GM21529 (cell line): ENCODE results near the gene OPRL1.

Experiments used
- ATAC-seq: cut with Tn5 transposase; IDR thresholded peaks from one replicate; pipeline ENCODE4 v1.9.1; 2021; ENCODE audit not compliant: unreplicated experiment

OPRL1 gene

DNA sequence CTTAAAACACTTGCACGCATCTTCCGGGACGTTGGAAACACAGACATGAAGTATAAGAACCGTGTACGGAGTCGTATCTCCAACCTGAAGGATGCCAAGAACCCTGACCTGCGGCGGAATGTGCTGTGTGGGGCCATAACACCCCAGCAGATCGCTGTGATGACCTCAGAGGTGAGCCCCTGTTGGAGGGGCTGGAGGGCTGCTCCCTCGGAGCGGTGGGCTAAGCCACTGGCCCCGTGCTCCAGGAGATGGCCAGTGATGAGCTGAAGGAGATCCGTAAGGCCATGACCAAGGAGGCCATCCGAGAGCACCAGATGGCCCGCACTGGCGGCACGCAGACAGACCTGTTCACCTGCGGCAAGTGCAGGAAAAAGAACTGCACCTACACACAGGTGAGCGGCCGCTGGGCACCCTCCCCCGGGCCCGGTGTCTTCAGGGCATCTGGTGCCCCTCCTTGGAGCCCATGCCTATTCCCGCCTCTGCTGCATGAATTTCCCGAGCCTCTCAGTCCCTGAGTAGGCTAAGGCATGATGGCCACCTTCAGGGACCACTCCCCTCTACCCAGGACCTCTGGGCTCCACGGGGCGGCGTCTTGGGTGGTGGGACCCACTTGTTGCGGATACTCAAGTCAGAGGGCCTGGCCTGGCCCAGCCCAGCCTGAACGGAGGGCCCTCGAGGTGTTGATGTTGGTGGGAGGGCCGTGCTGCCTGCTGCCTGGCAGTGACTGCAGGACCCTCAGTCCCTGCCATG, 9.5 kb upstream of the OPRL1 start:
- ATAC-seq, result no peak

DNA sequence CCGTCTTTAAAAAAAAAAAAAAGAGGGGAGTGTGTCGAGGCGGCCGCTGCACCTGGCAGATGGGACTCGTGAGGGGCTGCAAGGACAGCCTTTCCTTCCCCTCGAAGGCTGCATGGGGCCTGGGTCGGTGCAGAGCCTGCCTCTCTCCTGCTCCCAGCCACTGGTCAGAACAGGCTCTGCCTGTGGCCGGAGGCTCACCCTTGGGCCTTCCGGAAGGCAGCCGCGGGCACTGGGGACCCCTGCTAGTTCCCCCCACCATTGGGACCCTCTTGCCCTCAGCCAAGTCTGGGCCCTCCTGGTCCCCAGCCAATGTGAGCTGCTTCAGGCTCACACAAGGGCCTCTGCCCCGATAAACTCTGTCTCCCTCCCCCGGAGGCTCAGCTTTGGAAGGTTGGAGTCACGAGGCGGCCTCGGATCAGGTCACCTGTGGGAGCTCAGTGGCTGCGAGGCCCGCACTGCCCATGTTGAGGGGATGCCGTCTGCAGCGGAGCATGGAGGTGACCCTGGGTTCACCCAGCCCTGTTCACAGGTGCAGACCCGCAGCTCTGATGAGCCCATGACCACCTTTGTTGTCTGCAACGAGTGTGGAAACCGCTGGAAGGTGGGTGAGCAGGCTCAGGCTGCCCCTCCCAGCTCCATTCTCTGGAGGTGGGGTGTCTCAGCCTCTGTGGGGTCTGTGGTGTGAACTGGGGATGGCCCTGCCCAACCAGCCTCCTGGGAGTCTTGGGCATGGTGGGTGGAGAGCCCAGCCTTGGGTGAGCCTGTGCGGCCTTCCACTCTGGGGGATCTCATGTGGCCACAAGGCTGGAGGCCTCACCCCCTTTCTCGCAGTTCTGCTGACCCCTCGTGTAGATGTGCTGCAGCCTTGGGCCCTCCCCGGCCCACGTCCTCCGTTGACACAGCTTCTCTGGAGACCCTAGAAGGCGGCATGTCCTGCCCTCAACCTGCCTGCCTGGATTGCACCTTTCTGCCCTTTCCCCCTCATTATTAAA, 8.2 kb upstream of the OPRL1 start:
- ATAC-seq, result no peak

DNA sequence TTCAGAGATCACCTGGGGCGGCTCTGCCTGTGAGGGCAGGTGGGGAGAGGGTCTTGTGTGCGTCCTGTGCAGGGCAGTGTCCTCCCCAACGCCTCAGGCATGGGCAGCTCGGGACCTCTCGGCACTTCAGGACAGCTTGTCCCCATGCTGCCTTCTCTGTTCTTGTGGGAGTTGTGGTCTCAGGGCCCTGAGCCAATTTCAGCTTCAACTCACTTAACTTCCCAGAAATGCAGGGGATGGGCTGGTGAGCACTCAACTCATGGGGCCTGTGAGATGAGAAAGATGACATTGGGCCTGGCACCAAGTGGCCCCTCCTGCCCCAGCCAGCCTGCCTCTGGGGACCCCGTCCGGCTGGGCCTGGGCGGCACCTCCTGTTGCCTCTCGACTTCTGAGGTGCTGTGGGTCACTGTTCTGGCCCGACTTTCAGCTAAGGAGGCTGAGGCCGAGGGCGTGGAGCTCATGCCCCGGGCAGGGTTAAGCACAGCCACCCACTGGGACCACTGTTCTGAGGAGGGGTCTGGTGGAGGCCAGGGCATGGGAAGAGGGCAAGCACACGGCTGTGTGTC, 7.3 kb upstream of the OPRL1 start:
- ATAC-seq, result no peak

DNA sequence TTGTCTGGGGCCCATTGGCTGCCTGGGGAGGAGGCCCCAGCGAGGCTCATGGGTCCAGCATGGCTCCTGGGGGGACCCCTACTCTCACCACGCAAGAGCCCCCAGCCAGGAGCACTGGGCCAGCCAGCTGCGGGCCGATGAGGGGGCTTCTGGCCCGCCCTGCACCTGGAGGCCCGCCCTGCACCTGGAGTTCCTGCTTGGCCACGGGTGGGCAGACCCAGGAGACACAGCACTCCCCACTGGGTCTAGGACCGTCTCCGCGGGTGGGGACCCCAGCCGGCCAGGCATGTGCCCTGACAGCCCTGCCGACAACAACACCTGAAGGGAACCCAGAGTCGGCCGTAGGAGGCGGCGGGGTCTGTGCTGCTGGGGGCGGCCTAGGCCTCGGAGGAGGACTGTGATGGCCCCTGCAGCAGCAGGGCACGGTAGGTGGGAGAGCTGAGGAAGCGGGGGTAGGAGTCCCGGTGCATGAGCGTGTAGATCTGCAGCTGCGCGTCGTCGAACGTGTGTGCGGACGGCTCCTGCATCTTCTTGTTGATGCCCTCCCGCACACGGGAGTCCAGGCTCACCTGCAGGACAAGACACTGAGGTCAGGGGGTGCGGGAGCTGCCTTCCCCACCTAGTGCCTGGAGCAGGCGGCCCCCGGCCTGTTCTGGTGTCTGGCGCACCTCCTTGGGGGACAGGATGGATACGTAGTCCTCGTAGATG, 6.3 kb upstream of the OPRL1 start:
- no peak for ATAC-seq

DNA sequence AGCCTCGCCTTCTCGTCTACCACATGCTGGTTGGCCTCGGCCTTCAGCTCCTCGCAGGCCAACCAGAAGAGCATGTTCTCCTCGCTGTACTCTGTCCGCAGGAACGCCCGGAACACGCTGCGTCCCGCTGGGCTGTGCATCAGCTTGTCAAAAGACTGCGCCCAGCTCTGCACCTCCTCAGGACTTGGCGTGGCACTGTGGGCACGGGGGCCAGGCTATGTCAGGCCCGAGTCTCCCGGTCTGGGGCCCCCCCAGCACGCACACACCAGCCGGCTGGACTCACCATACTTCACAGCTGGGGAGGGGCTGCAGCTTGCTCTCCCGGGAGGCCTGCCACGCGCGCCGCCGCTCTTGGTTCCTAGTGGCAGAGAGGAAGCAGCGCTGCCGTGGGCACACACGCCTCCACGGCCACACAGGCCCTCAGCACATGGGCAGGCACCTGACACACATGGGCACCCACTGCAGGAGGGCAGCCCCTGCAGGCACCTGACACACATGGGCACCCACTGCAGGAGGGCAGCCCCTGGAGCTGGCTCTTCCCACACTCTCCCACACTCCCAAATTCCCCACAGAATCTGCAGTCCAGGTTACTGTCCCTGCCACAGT, 5.6 kb upstream of the OPRL1 start:
- ATAC-seq, result no peak

DNA sequence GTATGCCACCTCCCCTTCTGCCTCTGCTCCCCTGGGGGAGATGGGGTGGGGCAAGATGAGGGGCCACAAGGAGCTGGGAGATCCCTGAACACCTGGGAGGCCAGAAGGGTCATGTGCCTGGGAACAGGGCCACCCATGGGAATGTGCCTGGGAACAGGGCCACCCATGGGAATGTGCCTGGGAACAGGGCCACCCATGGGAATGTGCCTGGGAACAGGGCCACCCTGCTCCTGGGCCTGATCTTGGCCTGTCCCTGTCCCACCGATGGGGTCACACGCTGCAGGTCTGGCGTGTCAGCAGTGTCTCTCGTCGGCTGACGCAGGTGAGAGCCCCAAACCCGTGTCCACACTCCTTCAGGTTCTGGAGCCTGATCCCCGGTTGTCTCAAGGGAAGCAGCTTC, 4.9 kb upstream of the OPRL1 start:
- ATAC-seq, result no peak

DNA sequence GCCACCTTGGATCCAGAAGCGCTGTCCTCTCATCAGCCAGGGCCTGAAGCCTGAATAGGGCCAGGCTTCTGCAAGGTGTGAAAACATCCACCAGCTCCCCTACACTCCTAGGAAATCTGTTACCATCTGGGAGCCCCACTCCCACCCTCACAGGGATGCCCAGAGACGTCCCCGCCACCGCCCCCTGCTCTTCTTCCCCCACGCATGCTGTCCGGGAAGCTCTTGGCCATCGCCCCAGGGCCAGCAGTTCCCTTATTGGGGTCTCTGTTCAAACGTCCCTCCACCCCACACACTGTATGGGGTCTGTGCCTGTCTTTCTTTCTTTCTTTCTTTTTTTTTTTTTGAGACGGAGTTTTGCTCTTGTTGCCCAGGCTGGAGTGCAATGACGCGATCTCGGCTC, 4.3 kb upstream of the OPRL1 start:
- ATAC-seq, result no peak

DNA sequence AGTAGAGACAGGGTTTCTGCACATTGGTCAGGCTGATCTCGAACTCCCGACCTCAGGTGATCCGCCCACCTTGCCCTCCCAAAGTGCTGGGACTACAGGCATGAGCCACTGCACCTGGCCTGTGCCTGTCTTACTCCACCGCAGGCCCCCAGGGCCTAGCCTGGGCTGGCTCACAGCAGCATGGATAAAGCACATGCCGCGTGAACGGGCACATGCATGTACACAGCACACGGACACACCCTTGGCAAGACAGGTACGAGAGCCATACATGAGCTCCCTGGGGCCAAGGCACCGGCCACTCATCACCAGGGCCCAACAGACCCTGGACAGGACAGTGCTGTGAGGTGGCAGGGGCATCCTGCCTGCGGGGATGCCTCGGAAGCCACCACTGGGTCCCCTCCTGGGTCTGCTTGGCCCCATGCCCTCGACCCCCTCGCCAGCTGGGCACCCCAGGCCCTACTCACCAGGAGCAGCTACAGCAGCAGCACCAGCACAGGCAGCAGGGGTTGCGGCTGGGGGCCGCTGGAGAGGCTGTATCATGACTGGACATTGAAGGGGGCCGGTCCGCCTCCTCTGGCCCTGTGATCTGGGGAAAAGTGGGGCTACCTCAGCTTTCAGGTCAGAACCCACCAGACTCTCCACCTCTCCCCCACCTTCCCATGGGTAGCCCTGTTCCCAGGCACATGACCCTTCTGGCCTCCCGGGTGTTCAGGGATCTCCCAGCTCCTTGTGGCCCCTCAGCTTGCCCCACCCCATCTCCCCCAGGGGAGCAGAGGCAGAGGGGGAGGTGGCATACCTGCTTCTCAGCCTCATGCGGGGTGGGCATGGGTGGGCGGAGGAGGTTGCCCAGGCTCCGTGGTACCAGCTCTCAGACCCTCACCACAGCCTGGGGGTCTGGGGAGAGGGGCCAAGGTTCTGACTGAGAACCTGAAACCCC, 3.6 kb upstream of the OPRL1 start:
- ATAC-seq, result no peak

DNA sequence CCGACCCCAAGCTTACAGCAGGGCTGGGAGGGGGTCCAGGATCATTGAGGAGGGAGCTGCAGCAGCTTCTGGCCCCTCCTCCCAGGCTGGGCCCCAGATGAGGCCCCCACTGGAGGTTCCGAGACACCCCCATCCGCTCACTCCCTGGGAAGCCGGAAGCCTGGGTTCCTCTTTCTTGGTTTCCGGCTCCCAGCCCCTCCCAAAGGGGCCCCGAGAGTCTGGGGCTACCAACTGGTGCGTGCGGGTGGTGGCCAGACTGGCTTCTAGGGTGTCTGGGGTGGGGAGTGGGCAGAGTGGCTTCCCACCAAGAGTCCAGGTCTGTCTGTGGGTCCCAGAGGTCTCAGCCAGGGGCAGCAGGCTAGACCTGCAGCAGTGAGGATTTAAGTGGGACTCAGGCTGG, 2.8 kb upstream of the OPRL1 start:
- ATAC-seq, result peak; percentile 24

DNA sequence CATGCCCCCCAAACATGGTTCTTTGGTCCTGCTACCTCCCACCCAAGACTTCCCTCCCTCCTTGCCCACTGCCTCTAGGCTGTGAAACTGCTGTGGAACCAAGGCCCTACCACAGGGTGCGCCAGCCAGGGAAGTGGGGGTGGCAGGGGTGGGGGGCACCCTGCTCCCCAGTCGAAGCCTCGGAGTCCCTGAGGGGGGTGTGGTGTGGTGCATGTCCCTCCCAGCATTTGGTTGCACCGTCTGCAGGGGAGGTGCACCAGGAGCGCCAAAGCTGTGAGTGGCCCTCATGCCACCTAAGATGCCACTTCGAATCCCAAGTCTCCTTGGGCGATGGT, 2.4 kb upstream of the OPRL1 start:
- no peak for ATAC-seq

DNA sequence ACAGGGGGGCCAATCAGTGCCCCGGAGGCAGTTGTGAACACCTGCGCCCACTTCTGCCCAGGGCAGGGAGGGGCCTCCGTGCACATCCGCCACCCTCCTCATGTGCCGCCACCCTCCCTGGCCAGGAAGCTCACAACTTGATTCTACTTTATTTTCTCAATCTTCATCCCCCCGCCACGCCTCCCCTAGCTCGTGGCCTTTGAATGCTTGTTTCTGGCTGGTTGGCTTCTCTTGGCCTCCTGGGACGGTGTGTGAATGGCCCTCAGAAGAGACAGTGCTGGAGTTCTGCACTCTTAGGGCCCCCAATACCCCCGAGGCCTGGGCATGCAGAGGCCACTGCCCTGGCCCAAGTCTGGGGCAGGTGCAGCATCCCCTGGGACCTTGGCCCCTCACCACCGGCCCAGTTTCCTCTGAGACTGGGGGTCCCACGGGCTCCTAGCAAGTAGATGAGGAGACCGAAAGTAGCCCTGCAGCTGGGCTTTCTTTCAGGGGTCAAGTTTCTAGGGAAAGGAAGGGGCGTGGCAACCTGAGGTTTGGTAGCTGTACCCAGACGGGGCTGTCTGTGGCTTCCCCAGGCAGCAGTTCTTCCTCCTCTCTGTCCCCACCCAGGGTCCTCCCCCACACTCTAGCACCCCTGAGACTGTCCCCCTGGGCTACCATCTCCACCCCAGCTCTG, 1.9 kb upstream of the OPRL1 start:
- ATAC-seq, result no peak

DNA sequence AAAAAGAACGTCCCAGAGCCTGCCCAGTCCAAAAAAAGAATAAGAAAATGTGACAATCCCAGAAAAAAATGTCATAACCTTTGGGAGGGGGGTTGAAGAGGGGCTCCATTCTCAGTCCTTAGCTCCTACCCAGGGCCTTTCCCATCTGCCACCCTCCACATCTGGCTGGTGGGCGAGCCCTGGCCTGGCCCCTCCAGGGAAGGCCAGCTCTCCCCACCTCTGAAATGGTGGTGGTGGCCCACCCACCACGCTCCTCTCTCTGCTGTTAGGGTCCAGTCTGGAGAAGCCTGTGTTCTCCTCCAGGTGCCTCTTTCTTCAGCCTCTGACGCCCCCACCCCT, 979 bp upstream of the OPRL1 start:
- no peak for ATAC-seq

DNA sequence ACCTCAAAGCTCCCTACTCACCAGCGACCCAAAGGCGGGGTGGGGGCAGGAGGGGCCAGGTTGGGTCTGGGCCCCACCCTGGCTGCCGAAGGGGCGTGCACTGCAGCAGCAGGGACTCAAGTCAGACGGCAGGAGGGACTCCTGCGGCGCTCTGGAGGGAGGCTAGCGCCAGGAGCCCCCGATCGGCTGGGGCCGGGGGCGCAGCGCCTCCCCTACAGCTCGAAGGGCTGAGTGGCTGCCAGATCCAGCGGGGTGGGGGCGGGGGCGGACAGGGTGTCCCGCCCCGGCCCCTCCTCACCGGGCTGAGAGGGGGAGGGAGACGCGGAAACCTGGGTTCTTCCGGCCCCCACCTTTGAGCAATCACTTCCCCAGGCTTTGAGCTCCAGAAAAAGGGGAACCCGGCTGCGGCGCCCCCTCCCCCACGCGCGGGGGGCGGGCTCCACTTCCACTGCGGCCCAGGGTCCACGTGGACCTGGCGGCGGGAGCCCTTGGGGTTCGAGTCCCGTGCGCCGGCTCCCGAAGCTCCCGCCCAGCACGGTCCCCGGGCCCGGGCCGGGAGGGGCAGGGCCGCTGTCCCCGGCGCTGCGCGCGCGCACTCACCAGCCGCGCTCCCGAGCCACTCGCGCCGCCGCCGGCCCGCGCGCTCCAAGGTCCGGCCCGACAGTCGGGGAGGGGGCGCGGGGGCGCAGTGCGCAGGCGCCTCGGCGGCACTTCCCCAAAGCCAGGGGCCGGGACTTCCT, 439 bp upstream of the OPRL1 start, which contains the start of gene RGS19:
Gene RGS19 (minus strand): TSS at position 246 of the 740 bp plus-strand sequence. CDS start 2,632 bp downstream, outside the sequence.
- ATAC-seq, result peak; percentile 37

DNA sequence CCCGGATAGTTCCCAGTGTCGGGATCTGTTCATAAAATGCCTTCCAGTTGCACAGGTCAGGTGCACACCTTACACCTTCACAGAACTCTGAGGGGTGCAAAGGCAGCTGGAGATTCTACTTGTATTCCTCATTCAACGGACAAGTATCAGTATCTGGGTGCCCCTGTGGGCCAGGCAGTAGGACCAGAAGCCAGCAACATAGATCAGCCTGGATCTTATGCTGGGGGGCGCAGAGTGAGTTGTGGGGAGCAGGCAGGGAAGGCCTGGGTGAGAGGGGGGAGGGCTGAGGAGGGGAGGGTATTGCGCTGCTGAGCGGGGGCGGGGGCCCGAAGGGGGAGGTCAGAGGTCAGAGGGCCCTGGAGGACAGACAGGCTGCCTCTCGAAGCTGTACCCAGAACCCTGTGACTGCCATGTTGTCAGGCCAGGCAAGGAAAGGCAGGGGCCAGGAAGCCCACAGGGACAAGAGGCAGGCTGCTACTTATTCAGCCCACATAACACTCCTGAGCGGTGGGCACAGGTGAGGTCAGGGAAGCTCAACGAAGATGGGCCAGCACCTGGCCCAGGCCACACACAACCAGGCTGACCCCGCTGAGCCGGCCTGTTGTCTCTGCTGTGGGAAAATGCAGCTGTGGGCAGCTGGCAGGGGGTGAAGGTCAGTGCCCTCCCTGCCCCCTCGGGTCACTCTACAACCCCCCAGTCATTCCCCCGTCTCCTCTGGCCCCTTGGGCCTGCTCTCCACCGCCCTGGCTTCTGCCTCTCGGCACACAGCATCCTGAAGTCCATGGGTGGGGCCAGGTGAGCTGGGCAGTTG, 1.1 kb downstream of the OPRL1 start:
- ATAC-seq, result no peak

DNA sequence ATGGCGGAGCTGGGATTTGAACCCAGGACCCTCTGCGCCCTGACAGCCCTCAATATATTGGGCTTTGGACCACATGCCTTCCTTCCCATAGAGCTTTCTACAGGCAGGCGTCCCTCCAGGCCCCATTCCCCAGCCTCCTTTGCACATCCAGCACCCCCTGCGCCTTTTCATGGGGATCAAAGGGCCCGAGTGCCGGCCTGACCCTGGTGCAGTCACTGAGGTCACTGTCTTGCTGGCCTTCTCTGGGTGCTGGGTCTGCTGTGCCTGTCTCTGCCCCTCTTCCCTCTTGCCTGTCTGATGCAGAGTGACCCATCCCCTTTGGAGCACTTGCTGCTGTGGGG, 1.7 kb downstream of the OPRL1 start:
- ATAC-seq, result no peak

DNA sequence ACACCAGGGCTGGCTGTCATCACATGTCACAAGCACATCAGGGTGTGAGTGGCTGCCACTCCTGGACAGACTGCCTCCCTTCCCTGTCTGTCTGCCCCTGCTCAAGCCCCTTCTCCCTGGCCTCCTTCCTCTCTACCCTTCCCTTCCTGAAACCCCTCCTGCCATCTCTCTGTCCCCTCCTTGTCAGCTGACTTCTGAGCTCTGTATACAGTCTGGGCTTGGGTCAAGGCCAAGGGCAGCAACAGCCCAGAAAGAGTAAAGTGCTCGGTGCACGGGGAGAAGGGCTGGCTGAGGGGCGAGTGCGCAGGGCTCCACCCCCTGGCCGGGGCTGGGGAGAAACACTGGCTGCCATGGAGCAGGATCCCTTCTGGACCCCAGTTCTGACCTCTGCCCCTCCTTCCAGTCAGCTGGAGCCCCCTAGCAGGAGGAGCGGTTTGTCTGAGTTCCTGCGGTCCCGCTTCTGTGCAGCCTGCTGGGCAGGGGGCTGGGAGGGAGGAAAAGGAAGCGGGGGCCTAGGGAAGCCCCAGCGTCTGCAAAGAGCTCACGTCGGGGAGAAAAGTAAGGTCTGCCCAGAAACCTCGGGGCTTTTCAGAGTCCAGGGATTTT, 2.3 kb downstream of the OPRL1 start:
- ATAC-seq, result no peak

DNA sequence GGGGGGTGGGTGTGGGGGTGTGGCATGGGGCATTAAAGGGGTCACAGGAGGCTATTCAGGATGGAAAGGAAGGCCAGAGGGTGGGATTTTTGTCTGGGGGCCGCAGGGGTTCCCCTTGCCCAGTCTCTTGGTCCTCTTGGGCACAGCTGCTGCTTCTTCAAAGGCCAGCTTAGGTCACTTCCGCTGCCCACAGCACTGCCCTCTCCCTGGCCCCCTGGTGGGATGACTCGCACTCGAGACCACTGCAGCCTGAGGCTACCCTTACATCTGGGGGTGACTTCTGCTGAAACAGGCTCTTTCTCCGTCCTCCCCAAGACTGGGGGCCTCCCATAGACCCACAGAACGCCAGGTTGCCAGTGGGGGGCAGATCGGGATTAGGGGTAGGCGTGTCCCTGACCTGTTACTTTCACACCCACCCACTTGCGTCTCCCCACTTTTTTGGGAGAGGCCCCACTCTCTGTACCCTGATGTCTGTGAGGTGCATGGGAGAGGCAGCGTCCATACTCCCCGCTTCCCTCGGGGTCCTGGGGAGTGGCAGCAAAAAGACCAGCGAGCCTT, 3.0 kb downstream of the OPRL1 start:
- ATAC-seq, result no peak
